Measurements from ENCODE around the gene DTNBP1.

The DTNBP1 gene

GRCh38 chr6:15473741-15474161, 189.1 kb downstream of the DTNBP1 start:
- intact Hi-C loops (cut with DNase I; ENCODE audit: low total_unique reads): no loop called here
- H3K36me3 ChIP-seq: peaks cover 0 to 20% (median 8%) of the 10 kb centered on the region in 3 donors
- H3K4me3 ChIP-seq: no peak overlapping the region
- peaks cover 0 to 28% (median 14%) of the 10 kb centered on the region in 4 donors for H3K4me1 ChIP-seq
- H3K27me3 ChIP-seq: no peaks in the 10 kb centered on the region
- no peak for DNase-seq
- no peaks in the 10 kb centered on the region for H3K9me3 ChIP-seq
- H3K27ac ChIP-seq: no peak overlapping the region
- TF ChIP-seq CTCF (IDR thresholded peaks at IDR 0.05): no peak

- TF ChIP-seq CTCF (IDR thresholded peaks at IDR 0.05): no peak
- Histone ChIP-seq H3K9me3 (no peaks in the 10 kb centered on the region), H3K36me3 (peaks cover 0 to 23% (median 13%) of the 10 kb centered on the region in 3 donors), H3K27ac (no peak overlapping the region), H3K4me1 (peaks cover 0 to 25% (median 14%) of the 10 kb centered on the region in 4 donors), H3K27me3 (no peaks in the 10 kb centered on the region), H3K4me3 (no peak overlapping the region)
- intact Hi-C loops (cut with DNase I; ENCODE audit: low total_unique reads): no loop called here
- no peak for DNase-seq
Observed at GRCh38 chr6:15473174-15473573, 189.7 kb downstream of the DTNBP1 start.

Data from tibial artery (tissue), 4 donors.